Vagina (tissue), 2 donors: Measurements from ENCODE around the gene DDIT4.

Experiments
- CTCF ChIP-seq, 3 experiments: fragments of 450-650 bp in 2 of 3; fragments of 200-600 bp in 1 of 3; sonication (generic) in 1 of 3; IDR thresholded peaks; one replicate each; pipeline ENCODE4 v1.5.1; 2017 to 2019; ENCODE audit warnings: antibody characterized with exemption in 3 of 3, mild to moderate bottlenecking in 2 of 3, moderate library complexity in 2 of 3
- POLR2A ChIP-seq, 2 donors: fragments of 450-650 bp; IDR thresholded peaks; one replicate each; pipeline ENCODE4 v1.6.1; 2017; ENCODE audit warnings: antibody characterized with exemption in 2 of 2, mild to moderate bottlenecking in 2 of 2, moderate library complexity in 2 of 2
- POLR2AphosphoS5 ChIP-seq, 2 donors: sonication (generic); formaldehyde crosslinking; IDR thresholded peaks; one replicate each; pipeline ENCODE4 v1.9.0; 2017; ENCODE audit warnings: antibody characterized with exemption in 2 of 2, mild to moderate bottlenecking in 2 of 2, low read depth in 1 of 2; ENCODE audit not compliant: insufficient read depth in 1 of 2

GRCh38 chr10:72285972-72286521, 12.3 kb downstream of the DDIT4 start:
- TF ChIP-seq POLR2A (IDR thresholded peaks at IDR 0.05), result no peak
- TF ChIP-seq CTCF (IDR thresholded peaks at IDR 0.05), result no peak
- no peak for TF ChIP-seq POLR2AphosphoS5 (IDR thresholded peaks at IDR 0.05; ENCODE audit: insufficient read depth in 1 of 2, low read depth in 1 of 2)
